Cerebellar nuclear complex (tissue), 1 donor: Measurements from ENCODE around the gene CORO7.
A peak's percentile ranks its signal among the peaks of the same experiment; 100 is the strongest.
"Not testable (repeated sequence)": the region's sequence is repeated elsewhere in the genome, so short reads cannot be mapped to it uniquely, and the experiment has no call there.

Source experiments
- DNase-seq, 2 experiments: peaks; one replicate each; lab custom pipeline; 2025; lab: John Stamatoyannopoulos, UW

The CORO7 gene

GRCh38 chr16:4402439-4403132 is 13.8 kb downstream of the CORO7 start:
- peak in 1 of 2 experiments; percentile 58 for DNase-seq

GRCh38 chr16:4401510-4401909 is 14.9 kb downstream of the CORO7 start:
- DNase-seq, result no peak

GRCh38 chr16:4401094-4401501 is 15.3 kb downstream of the CORO7 start:
- DNase-seq, result no peak

GRCh38 chr16:4399001-4399730 is 17.2 kb downstream of the CORO7 start:
- no peak for DNase-seq

GRCh38 chr16:4395055-4395726 is 21.2 kb downstream of the CORO7 start:
- DNase-seq, result no peak

GRCh38 chr16:4393850-4394249 is 22.5 kb downstream of the CORO7 start:
- DNase-seq, result not testable (repeated sequence)

GRCh38 chr16:4393240-4393600 is 23.2 kb downstream of the CORO7 start:
- no peak for DNase-seq

- no peak for DNase-seq
These were observed 23.8 kb downstream of the CORO7 start for GRCh38 chr16:4392382-4393239.

GRCh38 chr16:4391631-4392381 is 24.6 kb downstream of the CORO7 start:
- no peak for DNase-seq

GRCh38 chr16:4390266-4391260 is 25.8 kb downstream of the CORO7 start:
- DNase-seq, result no peak

GRCh38 chr16:4389051-4389955 is 27.1 kb downstream of the CORO7 start:
- no peak for DNase-seq

- DNase-seq, result no peak
These were observed 27.9 kb downstream of the CORO7 start for GRCh38 chr16:4388271-4389021.

GRCh38 chr16:4387781-4388180 is 28.6 kb downstream of the CORO7 start:
- no peak for DNase-seq

- DNase-seq, result no peak
These were observed 29.3 kb downstream of the CORO7 start for GRCh38 chr16:4386951-4387565.

- DNase-seq, result no peak
These were observed 30.0 kb downstream of the CORO7 start for GRCh38 chr16:4386451-4386805.

GRCh38 chr16:4385789-4386450 is 30.5 kb downstream of the CORO7 start:
- DNase-seq, result no peak

GRCh38 chr16:4385066-4385788 is 31.2 kb downstream of the CORO7 start:
- no peak for DNase-seq
